PC-9 (cell line): Measurements from ENCODE around the gene ARHGAP42. TPM values are rescaled to one million over a fixed set of nuclear protein-coding genes. Genes with fewer than 3 reads are reported as not detected.

ENCODE experiments used
- BruUV-seq: library from RNA; stranded (reverse); fragments of 400-500 nt; replicated peaks from 2 replicates; lab custom pipeline; 2021; lab: Mats Ljungman, UMichigan
- CTCF ChIA-PET: fragments of 300-600 bp; sonication (Branson Sonifier 250); formaldehyde crosslinking; loops from one replicate; lab custom pipeline; 2022; ENCODE audit warnings: antibody characterized with exemption; lab: Charles Lee
- POLR2A ChIA-PET: fragments of 300-600 bp; sonication (Branson Sonifier 250); formaldehyde crosslinking; loops from one replicate; lab custom pipeline; 2022; ENCODE audit warnings: antibody characterized with exemption; ENCODE audit not compliant: unreplicated experiment; lab: Charles Lee
- DNase-seq, 2 experiments: peaks; one replicate each; pipeline versions ENCODE4 v3.0.0 to v3.0.0-alpha.2; 2015 to 2022; ENCODE audit warnings: mixed read lengths in 1 of 2
- H2AFZ ChIP-seq: fragments of 200-600 bp; sonication (generic); 2 replicates; pipeline ENCODE4 v1.8.1; 2017; ENCODE audit warnings: antibody characterized with exemption
- H3F3A ChIP-seq: fragments of 200-600 bp; sonication (generic); 2 replicates; pipeline ENCODE4 v1.8.1; 2017; ENCODE audit warnings: antibody characterized with exemption, mild to moderate bottlenecking, low read depth; ENCODE audit not compliant: insufficient read depth
- H3K27ac ChIP-seq: fragments of 200-600 bp; sonication (generic); 2 replicates; pipeline ENCODE4 v1.6.1; 2016; ENCODE audit warnings: mixed run types
- H3K27me3 ChIP-seq: fragments of 200-600 bp; sonication (generic); 2 replicates; pipeline ENCODE4 v1.6.1; 2016; ENCODE audit warnings: low read depth, mixed run types; ENCODE audit not compliant: insufficient read depth
- H3K36me3 ChIP-seq: fragments of 200-600 bp; sonication (generic); 2 replicates; pipeline ENCODE4 v1.6.1; 2016; ENCODE audit warnings: low read depth, mixed run types
- H3K4me1 ChIP-seq: fragments of 200-600 bp; sonication (generic); replicated peaks from 2 replicates; pipeline ENCODE4 v1.6.1; 2016; ENCODE audit warnings: mixed run types; ENCODE audit not compliant: insufficient read depth
- H3K4me2 ChIP-seq: fragments of 200-600 bp; sonication (generic); 2 replicates; pipeline ENCODE4 v1.6.1; 2017; ENCODE audit warnings: mixed run types
- H3K4me3 ChIP-seq: fragments of 200-600 bp; sonication (generic); 2 replicates; pipeline ENCODE4 v1.6.1; 2016; ENCODE audit warnings: mixed run types
- H3K79me2 ChIP-seq: fragments of 200-600 bp; sonication (generic); 2 replicates; pipeline ENCODE4 v1.6.1; 2017; ENCODE audit warnings: low read depth, mixed run types
- H3K9me2 ChIP-seq: fragments of 200-600 bp; sonication (generic); 2 replicates; pipeline ENCODE4 v1.8.1; 2017; ENCODE audit warnings: mild to moderate bottlenecking; ENCODE audit not compliant: insufficient read depth
- H3K9me3 ChIP-seq: fragments of 200-600 bp; sonication (generic); 2 replicates; pipeline ENCODE4 v1.8.1; 2016; ENCODE audit warnings: low read depth; ENCODE audit not compliant: insufficient read depth
- H4K20me1 ChIP-seq: fragments of 200-600 bp; sonication (generic); 2 replicates; pipeline ENCODE4 v1.8.1; 2017; ENCODE audit not compliant: insufficient read depth
- EZH2 ChIP-seq: fragments of 200-600 bp; sonication (generic); IDR thresholded peaks from 2 replicates; pipeline ENCODE4 v1.8.0; 2017; ENCODE audit warnings: antibody characterized with exemption, low read depth
- intact Hi-C: fragments of 100-400 bp; cut with micrococcal nuclease; formaldehyde crosslinking; loops from one replicate; pipeline ENCODE4 v1.10.0; 2022; ENCODE audit not compliant: unreplicated experiment
- total RNA-seq: library from RNA; stranded (reverse); gene quantifications from 2 replicates; pipeline ENCODE4 v1.2.3, GENCODE V29; 2021
- TF ChIP-seq, protein P1 (sequence below): fragments of 200-600 bp; sonication (generic); conservative IDR thresholded peaks from 2 replicates; pipeline ENCODE4 v1.6.1; 2017; ENCODE audit warnings: mixed run types, antibody characterized with exemption, mild to moderate bottlenecking, moderate library complexity

The ARHGAP42 gene
- total RNA-seq, 1 experiment from 2014 or later, result 12.8 TPM

DNA sequence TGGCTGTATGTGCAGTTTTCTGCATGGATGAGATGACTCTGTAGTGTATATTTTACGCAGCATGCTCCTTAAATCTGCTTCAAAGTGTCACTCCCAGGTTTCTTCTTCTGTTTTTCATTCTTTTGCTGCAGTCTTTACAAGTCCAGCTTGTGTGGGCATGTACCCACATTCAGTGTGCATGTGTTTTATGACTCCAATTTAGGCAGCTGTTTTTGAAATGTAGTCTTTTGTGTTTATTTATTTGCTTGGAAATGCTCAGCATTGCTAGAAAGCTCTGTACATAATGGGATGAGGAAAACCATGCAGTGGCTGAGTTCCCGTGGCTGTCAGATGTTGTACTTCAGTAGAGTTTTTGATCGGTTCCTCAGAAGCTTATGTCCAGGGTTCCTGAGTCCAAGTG is 138.5 kb downstream of the ARHGAP42 start:
- no peaks in the 10 kb centered on the region for H3K27me3 ChIP-seq
- no TSS peak for BruUV-seq
- H3K4me3 ChIP-seq, result no peak overlapping the region
- CTCF ChIA-PET, result no interaction called here
- no peak overlapping the region for H2AFZ ChIP-seq
- intact Hi-C loops, result no loop called here
- TF ChIP-seq, protein P1, sequence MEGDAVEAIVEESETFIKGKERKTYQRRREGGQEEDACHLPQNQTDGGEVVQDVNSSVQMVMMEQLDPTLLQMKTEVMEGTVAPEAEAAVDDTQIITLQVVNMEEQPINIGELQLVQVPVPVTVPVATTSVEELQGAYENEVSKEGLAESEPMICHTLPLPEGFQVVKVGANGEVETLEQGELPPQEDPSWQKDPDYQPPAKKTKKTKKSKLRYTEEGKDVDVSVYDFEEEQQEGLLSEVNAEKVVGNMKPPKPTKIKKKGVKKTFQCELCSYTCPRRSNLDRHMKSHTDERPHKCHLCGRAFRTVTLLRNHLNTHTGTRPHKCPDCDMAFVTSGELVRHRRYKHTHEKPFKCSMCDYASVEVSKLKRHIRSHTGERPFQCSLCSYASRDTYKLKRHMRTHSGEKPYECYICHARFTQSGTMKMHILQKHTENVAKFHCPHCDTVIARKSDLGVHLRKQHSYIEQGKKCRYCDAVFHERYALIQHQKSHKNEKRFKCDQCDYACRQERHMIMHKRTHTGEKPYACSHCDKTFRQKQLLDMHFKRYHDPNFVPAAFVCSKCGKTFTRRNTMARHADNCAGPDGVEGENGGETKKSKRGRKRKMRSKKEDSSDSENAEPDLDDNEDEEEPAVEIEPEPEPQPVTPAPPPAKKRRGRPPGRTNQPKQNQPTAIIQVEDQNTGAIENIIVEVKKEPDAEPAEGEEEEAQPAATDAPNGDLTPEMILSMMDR, result no peak
- TF ChIP-seq EZH2, result no peak
- POLR2A ChIA-PET, result interaction anchor here (0.7 kb wide), 1 partner anchor 511 kb away, joined by 4 read pairs; no protein-coding TSS in a partner anchor
- no peak overlapping the region for H3K27ac ChIP-seq
- no peak overlapping the region for H3K4me2 ChIP-seq
- peaks cover 35% of the 10 kb centered on the region for H3K4me1 ChIP-seq
- no peaks in the 10 kb centered on the region for H3K36me3 ChIP-seq
- H3F3A ChIP-seq, result peaks cover 17% of the 10 kb centered on the region; the same call in 1 of the 2 replicates
- no peak for DNase-seq
- H3K9me3 ChIP-seq, result no peaks in the 10 kb centered on the region
- H3K9me2 ChIP-seq, result no peaks in the 10 kb centered on the region
- no peaks in the 10 kb centered on the region for H3K79me2 ChIP-seq
- H4K20me1 ChIP-seq, result no peaks in the 10 kb centered on the region

DNA sequence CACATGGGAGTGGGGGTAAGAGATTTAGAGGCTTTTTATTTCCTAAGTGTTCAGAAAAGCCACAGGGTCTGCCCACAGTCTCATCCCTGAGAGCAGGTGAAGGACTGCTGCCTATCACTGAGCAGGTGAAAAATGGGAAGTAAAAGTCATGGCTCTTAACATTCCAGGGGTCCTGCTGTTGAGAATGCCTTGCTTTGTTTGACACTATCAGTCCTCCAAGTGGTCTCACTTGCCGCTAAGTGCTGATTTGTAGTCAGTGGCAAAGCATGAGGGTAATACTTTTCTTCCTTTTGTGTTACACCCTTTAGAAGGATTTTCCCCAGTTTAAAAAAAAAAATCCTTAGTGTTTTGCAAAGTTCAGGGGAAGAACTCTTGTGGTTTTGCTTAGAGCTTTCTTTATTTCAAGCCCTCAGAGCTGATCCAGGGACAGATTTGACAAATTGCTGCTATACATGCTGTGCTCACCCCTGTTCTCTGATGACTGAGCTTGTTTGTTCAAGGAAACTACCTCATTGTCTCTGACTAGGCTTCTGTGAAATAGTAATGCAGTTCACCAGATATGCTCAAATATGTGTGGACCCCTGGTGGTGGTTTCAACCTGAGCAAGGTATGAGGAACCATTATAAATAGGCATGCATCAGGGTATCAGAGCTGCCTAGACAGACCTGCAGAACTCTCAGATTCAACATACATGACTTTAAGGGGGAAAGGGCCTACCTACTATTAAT is 141.0 kb downstream of the ARHGAP42 start:
- no peaks in the 10 kb centered on the region for H3K9me3 ChIP-seq
- H3K79me2 ChIP-seq, result no peaks in the 10 kb centered on the region
- H3K4me3 ChIP-seq, result no peak overlapping the region
- ChIA-PET CTCF (interaction anchor here (0.8 to 1.8 kb wide), 8 partner anchors 13 to 252 kb away, joined by 3 to 10 read pairs (median 4); no protein-coding TSS in a partner anchor), POLR2A (interaction anchor here (0.6 to 1.2 kb wide), 2 partner anchors 30 to 52 kb away, joined by 6 to 24 read pairs; no protein-coding TSS in a partner anchor)
- H3K9me2 ChIP-seq, result no peaks in the 10 kb centered on the region
- no peak for TF ChIP-seq EZH2
- TF ChIP-seq, protein P1, result peak; percentile 67
- no peaks in the 10 kb centered on the region for H4K20me1 ChIP-seq
- no peaks in the 10 kb centered on the region for H3K27me3 ChIP-seq
- BruUV-seq, result no TSS peak
- H3K27ac ChIP-seq, result peak overlapping the region; percentile 75
- peaks cover 50% of the 10 kb centered on the region for H3K4me1 ChIP-seq
- no peaks in the 10 kb centered on the region for H3K36me3 ChIP-seq
- DNase-seq, result peak; percentile 46 to 95
- peak overlapping the region; percentile 45 for H3K4me2 ChIP-seq
- H3F3A ChIP-seq, result peaks cover 22% of the 10 kb centered on the region; the same call in 1 of the 2 replicates
- intact Hi-C loops, result loop anchor here (1.0 to 2.0 kb wide), 3 partner anchors 51 to 143 kb away; no protein-coding TSS in a partner anchor
- H2AFZ ChIP-seq, result no peak overlapping the region

DNA sequence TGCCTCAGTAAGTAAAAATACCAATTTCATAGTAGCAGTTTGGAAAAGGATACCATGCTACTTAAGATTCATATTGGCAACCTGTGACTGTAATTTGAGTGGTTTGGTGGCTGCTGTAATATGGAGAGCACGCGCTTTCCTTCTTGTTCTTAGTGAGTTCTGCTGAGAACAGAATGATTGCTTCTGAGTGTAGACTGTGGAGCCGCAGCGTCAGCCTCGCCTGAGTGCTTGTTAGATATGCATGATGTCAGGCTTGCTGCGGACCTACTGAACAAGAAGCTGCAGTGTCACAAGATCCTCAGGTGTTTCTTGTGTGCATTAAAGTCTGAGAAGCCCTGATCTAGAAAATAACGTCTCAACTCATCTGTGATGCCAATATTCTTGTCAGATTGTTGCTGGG is 143.2 kb downstream of the ARHGAP42 start:
- Histone ChIP-seq H3K4me3 (no peak overlapping the region), H3K4me1 (peaks cover 56% of the 10 kb centered on the region), H3K9me2 (no peaks in the 10 kb centered on the region), H3K79me2 (no peaks in the 10 kb centered on the region), H3F3A (peaks cover 22% of the 10 kb centered on the region; the same call in 1 of the 2 replicates), H3K36me3 (no peaks in the 10 kb centered on the region), H3K27me3 (no peaks in the 10 kb centered on the region), H2AFZ (no peak overlapping the region), H4K20me1 (no peaks in the 10 kb centered on the region), H3K4me2 (no peak overlapping the region), H3K9me3 (no peaks in the 10 kb centered on the region), H3K27ac (no peak overlapping the region)
- no TSS peak for BruUV-seq
- TF ChIP-seq, protein P1, result no peak
- TF ChIP-seq EZH2, result no peak
- ChIA-PET POLR2A (interaction anchor here (1.0 kb wide), 1 partner anchor 54 kb away, joined by 3 read pairs; no protein-coding TSS in a partner anchor), CTCF (no interaction called here)
- DNase-seq, result no peak
- intact Hi-C loops, result no loop called here
